Neuron (in vitro differentiated cells): ENCODE results near the gene RTN4.

Experiments used
- H2AFZ ChIP-seq: one replicate; pipeline ENCODE4 v1.6.1; 2013; ENCODE audit warnings: low read depth, mild to moderate bottlenecking, inconsistent platforms, low read length, moderate library complexity
- H3K27me3 ChIP-seq: one replicate; pipeline ENCODE4 v1.6.1; 2013; ENCODE audit warnings: low read length; ENCODE audit not compliant: insufficient read depth
- H3K36me3 ChIP-seq: one replicate; pipeline ENCODE4 v1.6.1; 2013; ENCODE audit warnings: low read length; ENCODE audit not compliant: insufficient read depth
- H3K4me1 ChIP-seq: one replicate; pipeline ENCODE4 v1.6.1; 2013; ENCODE audit warnings: low read length; ENCODE audit not compliant: insufficient read depth
- H3K4me3 ChIP-seq: 2 replicates; pipeline ENCODE4 v1.5.1; 2013; ENCODE audit warnings: mild to moderate bottlenecking, low read length, moderate library complexity
- H3K9me3 ChIP-seq: one replicate; pipeline ENCODE4 v1.6.1; 2013; ENCODE audit warnings: low read length

The RTN4 gene

GRCh38 chr2:54966165-54966832 lies 84.0 kb downstream of the RTN4 start:
- H3K36me3 ChIP-seq: peaks cover 17% of the 10 kb centered on the region
- peaks cover 9% of the 10 kb centered on the region for H3K4me1 ChIP-seq
- H3K27me3 ChIP-seq: no peaks in the 10 kb centered on the region

GRCh38 chr2:54965425-54965824 lies 84.8 kb downstream of the RTN4 start:
- no peak overlapping the region for H2AFZ ChIP-seq
- peaks cover 8% of the 10 kb centered on the region for H3K36me3 ChIP-seq
- no peak overlapping the region for H3K4me3 ChIP-seq
- H3K4me1 ChIP-seq: peaks cover 9% of the 10 kb centered on the region
- no peaks in the 10 kb centered on the region for H3K9me3 ChIP-seq
- H3K27me3 ChIP-seq: no peaks in the 10 kb centered on the region

More at GRCh38 chr2:54966165-54966832, 84.0 kb downstream of the RTN4 start:
- Histone ChIP-seq H3K9me3 (no peaks in the 10 kb centered on the region), H3K4me3 (no peak overlapping the region), H2AFZ (no peak overlapping the region)

DNA sequence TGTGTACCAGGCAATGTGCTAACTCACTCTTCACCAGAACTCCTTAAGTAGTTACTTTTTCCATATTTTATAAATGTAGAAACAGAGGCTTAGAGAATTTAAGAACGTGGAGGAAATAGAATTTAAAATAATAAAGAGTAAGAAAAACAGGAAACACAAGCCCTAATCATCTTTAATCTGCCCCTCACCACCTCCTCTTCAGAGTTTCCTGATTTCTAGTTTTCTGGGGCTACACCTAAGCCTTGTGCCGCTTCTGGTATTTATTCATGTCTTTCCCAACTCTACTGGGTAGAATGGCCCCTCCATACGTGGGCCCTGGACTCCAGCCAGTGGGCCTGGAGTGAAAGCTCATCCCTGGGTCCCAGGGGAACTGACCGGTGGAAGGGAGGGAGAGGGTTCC lies 85.4 kb downstream of the RTN4 start:
- Histone ChIP-seq H3K9me3 (no peaks in the 10 kb centered on the region), H3K27me3 (no peaks in the 10 kb centered on the region), H3K36me3 (peaks cover 3% of the 10 kb centered on the region), H2AFZ (no peak overlapping the region), H3K4me1 (peaks cover 9% of the 10 kb centered on the region), H3K4me3 (no peak overlapping the region)

DNA sequence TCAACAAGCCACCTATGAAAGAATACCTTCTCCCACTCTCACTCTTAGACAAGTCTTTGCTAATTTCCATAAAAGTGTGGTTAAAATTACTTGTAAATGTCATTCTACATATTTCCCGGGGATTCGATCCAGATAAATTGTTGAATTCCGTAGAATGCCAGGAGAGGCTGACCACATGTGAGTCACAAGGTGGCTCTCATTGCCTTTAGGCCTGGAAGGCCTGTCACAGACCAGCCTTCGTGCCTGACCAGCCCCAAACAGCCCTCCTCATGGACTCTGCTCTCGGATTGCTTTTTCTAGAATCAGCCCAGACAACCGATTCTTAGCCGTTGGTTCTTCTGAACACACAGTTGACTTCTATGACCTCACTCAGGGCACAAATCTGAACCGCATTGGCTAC lies 86.0 kb downstream of the RTN4 start:
- H2AFZ ChIP-seq: no peak overlapping the region
- peaks cover 9% of the 10 kb centered on the region for H3K4me1 ChIP-seq
- no peaks in the 10 kb centered on the region for H3K9me3 ChIP-seq
- no peaks in the 10 kb centered on the region for H3K27me3 ChIP-seq
- H3K4me3 ChIP-seq: no peak overlapping the region
- H3K36me3 ChIP-seq: no peaks in the 10 kb centered on the region

- H2AFZ ChIP-seq: no peak overlapping the region
- H3K4me1 ChIP-seq: peaks cover 9% of the 10 kb centered on the region
- no peak overlapping the region for H3K4me3 ChIP-seq
- no peaks in the 10 kb centered on the region for H3K9me3 ChIP-seq
- H3K36me3 ChIP-seq: no peaks in the 10 kb centered on the region
- no peaks in the 10 kb centered on the region for H3K27me3 ChIP-seq
These were observed 86.8 kb downstream of the RTN4 start for GRCh38 chr2:54963476-54963875.

DNA sequence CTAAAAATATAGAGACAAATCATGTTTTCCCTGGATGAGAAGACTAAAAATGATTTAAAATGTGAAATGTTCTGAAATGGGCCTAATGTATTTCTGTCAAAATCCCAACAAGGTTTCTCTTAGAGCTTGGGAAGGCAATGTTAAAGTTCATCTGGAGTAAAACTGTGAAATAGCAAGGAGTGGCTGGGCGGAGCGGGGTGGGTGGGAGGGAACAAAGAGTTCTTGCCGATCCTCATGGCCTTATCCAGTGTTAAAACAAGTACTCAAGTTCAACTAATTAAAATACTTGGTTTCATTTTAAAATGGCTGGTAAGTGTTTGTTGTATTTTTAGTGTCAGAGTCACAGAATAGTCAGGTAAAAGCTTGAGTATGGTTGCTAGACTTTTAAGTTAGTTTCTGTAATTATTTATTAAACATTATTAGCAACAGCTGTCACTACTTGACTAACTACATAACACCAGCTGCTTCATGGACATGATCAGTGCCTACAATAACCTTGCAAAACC lies 87.3 kb downstream of the RTN4 start:
- Histone ChIP-seq H3K4me3 (no peak overlapping the region), H3K27me3 (no peaks in the 10 kb centered on the region), H3K36me3 (no peaks in the 10 kb centered on the region), H2AFZ (no peak overlapping the region), H3K4me1 (peaks cover 9% of the 10 kb centered on the region), H3K9me3 (no peaks in the 10 kb centered on the region)

DNA sequence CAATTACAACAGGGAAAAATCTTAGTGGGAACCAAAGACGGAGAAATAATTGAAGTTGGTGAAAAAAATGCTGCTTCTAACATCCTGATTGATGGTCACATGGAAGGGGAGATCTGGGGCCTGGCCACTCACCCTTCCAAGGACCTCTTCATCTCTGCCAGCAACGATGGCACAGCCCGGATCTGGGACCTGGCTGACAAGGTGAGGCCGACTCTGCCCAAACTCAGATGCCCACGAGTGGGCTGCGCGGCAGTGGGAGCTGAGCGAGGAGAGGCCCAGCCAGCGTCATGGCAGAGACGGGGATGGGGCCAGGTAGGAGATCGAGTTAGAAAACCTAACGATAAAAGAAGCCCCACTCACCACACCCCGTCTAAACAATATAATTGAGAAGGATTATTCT lies 87.7 kb downstream of the RTN4 start:
- Histone ChIP-seq H2AFZ (no peak overlapping the region), H3K36me3 (no peaks in the 10 kb centered on the region), H3K4me3 (no peak overlapping the region), H3K27me3 (no peaks in the 10 kb centered on the region), H3K4me1 (peaks cover 4% of the 10 kb centered on the region), H3K9me3 (no peaks in the 10 kb centered on the region)

- Histone ChIP-seq H2AFZ (no peak overlapping the region), H3K36me3 (no peaks in the 10 kb centered on the region), H3K27me3 (no peaks in the 10 kb centered on the region)
These were observed 90.1 kb downstream of the RTN4 start for GRCh38 chr2:54960164-54960563.

DNA sequence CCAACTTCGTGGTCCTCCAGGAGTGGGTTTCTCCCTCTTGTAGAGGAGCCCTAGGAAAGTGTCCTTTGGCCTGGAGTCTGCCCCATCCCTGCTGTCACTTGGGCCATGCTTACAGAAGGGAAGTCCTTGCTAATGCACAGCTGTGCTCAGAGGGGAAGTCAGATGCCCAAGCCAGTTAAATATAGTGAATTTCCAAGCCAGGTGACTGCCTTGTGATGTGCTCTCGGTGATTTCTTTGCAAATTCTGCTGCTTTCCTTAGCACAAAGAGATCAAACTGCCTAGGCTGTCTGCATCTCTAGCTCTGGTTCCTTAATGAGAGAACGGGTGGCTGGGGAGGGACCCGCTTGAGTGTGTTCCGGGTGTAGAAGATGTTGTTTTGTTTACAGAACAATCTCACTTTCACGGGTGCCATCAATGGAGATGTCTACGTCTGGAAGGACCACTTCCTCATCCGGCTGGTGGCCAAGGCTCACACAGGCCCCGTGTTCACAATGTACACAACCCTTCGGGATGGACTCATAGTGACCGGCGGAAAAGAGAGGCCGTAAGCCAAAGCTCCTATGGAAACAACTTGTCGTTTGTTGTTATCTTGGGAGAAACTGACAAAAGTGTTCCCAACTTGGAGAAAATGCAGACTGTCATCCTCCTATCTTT lies 91.4 kb downstream of the RTN4 start:
- no peaks in the 10 kb centered on the region for H3K9me3 ChIP-seq
- H3K36me3 ChIP-seq: no peaks in the 10 kb centered on the region
- no peak overlapping the region for H2AFZ ChIP-seq
- H3K4me1 ChIP-seq: no peaks in the 10 kb centered on the region
- no peak overlapping the region for H3K4me3 ChIP-seq
- H3K27me3 ChIP-seq: no peaks in the 10 kb centered on the region

More at GRCh38 chr2:54960164-54960563, 90.1 kb downstream of the RTN4 start:
- Histone ChIP-seq H3K9me3 (no peaks in the 10 kb centered on the region), H3K4me3 (no peak overlapping the region), H3K4me1 (no peaks in the 10 kb centered on the region)

- no peaks in the 10 kb centered on the region for H3K4me1 ChIP-seq
- H3K9me3 ChIP-seq: no peaks in the 10 kb centered on the region
- H3K27me3 ChIP-seq: no peaks in the 10 kb centered on the region
- H3K36me3 ChIP-seq: no peaks in the 10 kb centered on the region
- H2AFZ ChIP-seq: no peak overlapping the region
- H3K4me3 ChIP-seq: no peak overlapping the region
These were observed 92.8 kb downstream of the RTN4 start for GRCh38 chr2:54957321-54957999.

DNA sequence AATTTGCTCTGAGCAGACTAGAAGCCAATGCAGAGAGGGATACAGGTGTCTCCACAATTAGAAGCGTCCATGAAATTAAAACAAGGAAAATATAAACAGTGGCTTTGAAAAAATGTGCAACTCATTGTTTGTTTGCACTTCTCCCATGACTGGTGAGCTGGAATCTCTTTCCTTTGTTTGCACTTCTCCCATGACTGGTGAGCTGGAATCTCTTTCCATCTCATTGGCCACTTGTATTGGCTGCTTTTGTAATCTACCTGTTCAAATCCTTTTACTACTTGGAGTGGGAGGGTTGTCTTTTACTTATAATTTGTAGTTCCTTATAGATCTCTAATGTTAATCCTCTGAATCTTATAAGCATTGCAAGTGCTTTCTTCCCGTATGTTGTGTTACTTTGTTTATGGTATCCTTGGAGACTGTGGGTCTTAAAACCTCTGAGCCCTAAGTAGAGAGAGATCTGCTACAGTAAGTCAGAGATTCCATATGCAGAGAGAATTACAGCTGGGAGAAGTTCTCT lies 94.1 kb downstream of the RTN4 start:
- Histone ChIP-seq H3K36me3 (no peaks in the 10 kb centered on the region), H3K27me3 (no peaks in the 10 kb centered on the region), H3K9me3 (no peaks in the 10 kb centered on the region), H3K4me1 (no peaks in the 10 kb centered on the region), H2AFZ (no peak overlapping the region), H3K4me3 (no peak overlapping the region)

DNA sequence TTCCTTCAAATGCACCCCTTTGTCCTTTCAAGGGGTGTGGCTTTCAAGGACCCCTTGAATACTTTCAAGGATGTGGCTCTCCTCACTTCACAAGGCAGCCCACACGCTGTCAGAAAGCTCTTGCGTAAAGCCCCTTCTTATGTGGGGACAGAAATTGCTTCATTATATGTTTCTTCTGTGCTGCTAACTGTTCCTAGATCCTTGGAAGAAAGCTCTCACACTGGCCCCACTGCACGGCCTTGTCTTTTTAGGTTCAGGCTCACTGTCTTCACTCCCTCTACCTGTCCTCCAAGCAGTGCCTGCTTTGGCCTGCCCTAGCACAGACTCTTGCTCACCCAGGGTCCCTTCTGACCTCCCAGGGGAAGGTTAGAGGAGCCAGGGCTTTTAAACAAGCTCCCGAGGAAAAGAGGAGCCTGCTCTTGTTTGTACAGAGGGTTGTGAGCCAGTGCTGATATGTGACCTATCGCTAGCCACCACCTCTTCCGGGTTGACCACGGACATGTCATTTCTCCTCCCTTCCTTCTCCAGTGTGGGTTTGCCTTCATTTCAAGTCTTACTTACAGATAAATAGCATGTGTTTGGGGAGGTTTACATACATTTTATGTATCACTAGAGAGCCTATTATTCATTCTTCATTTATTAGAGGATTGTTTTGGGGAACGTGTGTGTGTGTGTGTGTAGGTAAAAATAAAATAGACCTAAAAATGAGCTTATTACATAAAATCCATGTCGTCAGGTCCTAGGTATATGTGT lies 94.7 kb downstream of the RTN4 start:
- H3K4me1 ChIP-seq: no peaks in the 10 kb centered on the region
- no peaks in the 10 kb centered on the region for H3K9me3 ChIP-seq
- no peaks in the 10 kb centered on the region for H3K36me3 ChIP-seq
- no peak overlapping the region for H2AFZ ChIP-seq
- H3K27me3 ChIP-seq: no peaks in the 10 kb centered on the region
- no peak overlapping the region for H3K4me3 ChIP-seq
